Ectodermal cell (in vitro differentiated cells): Measurements from ENCODE around the gene TACC3.

ENCODE experiments used
- H3K27ac ChIP-seq: 2 replicates; pipeline ENCODE4 v1.7.0; 2013; ENCODE audit warnings: mild to moderate bottlenecking, low read depth, low read length; ENCODE audit not compliant: insufficient read depth, poor library complexity, severe bottlenecking
- H3K27me3 ChIP-seq: 2 replicates; pipeline ENCODE4 v1.7.0; 2013; ENCODE audit warnings: mild to moderate bottlenecking, low read length; ENCODE audit not compliant: insufficient read depth, control insufficient read depth, poor library complexity, severe bottlenecking
- H3K36me3 ChIP-seq: one replicate; pipeline ENCODE4 v1.7.0; 2013; ENCODE audit warnings: low read length; ENCODE audit not compliant: control insufficient read depth, insufficient read depth
- H3K4me1 ChIP-seq: one replicate; pipeline ENCODE4 v1.7.0; 2013; ENCODE audit warnings: low read length; ENCODE audit not compliant: control insufficient read depth, insufficient read depth
- H3K4me3 ChIP-seq: 2 replicates; pipeline ENCODE4 v1.7.0; 2013; ENCODE audit warnings: low read depth, low read length, control low read depth; ENCODE audit not compliant: insufficient read depth
- H3K9me3 ChIP-seq: 2 replicates; pipeline ENCODE4 v1.7.0; 2013; ENCODE audit warnings: mild to moderate bottlenecking, low read length, moderate library complexity; ENCODE audit not compliant: control insufficient read depth
- WGBS, 2 experiments: methylation state at CpG; one replicate each; pipeline ENCODE4 v1.1.7; 2013; ENCODE audit warnings: missing lambda C conversion rate in 2 of 2; 5-methylcytosine and 5-hydroxymethylcytosine counted together

TACC3 gene

DNA sequence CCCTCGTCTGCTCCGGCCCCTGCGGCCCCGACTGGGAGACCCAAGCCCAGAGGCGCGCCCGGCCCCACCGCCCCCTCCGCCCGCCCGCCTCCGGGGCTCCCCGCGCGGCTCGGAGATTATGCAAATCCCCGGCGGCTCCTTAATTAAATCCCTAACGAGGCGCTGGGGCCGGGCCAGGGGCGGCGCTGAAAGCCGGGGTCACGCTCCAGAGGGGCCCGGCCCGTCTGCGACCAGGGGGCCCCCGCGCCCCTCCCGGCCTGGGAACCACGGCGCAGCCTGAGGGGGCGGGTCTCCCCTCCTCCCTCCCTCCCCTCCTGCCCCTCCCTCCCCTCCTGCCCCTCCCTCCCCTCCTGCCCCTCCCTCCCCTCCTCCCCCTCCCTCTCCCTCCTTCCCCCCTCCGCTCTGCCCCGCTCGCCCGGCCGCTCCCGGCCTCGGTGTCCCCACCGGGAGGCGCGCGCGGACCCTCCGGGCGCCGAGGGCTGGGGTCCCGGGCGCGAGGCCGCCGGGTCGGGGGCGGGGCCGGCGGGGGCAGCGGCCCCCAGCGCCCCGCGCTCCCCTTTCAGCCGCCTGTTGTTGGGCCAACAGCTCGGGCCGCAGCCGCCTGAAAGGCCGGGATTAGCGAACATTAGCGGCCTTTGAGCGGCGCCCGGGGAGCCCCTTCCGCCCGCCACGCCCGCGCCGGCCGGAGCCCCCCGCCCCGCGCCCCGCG lies 45.9 kb downstream of the TACC3 start:
- no peaks in the 10 kb centered on the region for H3K9me3 ChIP-seq
- H3K36me3 ChIP-seq, result no peaks in the 10 kb centered on the region
- H3K27ac ChIP-seq, result no peak overlapping the region
- H3K4me1 ChIP-seq, result peaks cover 65% of the 10 kb centered on the region
- H3K27me3 ChIP-seq, result peaks cover 14% of the 10 kb centered on the region
- peak overlapping the region; percentile 4 for H3K4me3 ChIP-seq
- 0% methylated on average over 79 to 81 of the region's 84 CpGs for WGBS, 2 experiments

DNA sequence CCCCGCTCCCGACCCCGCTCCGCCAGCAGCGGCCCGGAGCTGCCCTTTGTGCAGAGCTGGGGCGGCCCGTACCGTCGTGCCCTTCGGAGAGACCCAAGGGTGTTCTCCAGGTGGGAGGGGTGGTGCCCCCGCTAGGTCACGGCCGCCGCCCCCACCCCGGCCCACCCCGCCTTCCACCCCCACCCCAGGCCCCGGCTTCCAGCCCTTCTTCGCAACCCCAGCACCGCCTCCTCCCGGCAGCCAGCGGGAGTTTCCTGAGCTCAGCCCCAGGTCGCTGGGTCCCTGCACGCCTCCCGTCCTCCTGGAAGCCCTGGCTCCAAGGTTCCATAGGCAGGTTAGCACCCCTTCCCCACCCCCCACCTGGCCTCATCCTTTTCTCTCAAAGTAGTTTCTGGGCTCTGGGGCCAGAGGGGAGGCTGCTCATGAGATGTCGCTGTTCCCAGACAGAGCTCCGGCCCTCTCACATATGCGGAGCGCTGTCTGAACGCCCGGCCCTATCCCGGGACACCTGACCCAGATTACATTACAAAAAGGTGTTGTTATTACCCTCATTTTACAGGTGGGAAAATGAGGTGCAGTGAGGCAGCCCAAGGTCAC lies 46.5 kb downstream of the TACC3 start:
- H3K36me3 ChIP-seq, result no peaks in the 10 kb centered on the region
- no peak overlapping the region for H3K27ac ChIP-seq
- peak overlapping the region; percentile 23 for H3K4me3 ChIP-seq
- WGBS, 2 experiments, result 6 to 7% methylated on average over 30 to 31 of the region's 32 CpGs
- H3K9me3 ChIP-seq, result no peaks in the 10 kb centered on the region
- peaks cover 65% of the 10 kb centered on the region for H3K4me1 ChIP-seq
- peaks cover 11% of the 10 kb centered on the region for H3K27me3 ChIP-seq

DNA sequence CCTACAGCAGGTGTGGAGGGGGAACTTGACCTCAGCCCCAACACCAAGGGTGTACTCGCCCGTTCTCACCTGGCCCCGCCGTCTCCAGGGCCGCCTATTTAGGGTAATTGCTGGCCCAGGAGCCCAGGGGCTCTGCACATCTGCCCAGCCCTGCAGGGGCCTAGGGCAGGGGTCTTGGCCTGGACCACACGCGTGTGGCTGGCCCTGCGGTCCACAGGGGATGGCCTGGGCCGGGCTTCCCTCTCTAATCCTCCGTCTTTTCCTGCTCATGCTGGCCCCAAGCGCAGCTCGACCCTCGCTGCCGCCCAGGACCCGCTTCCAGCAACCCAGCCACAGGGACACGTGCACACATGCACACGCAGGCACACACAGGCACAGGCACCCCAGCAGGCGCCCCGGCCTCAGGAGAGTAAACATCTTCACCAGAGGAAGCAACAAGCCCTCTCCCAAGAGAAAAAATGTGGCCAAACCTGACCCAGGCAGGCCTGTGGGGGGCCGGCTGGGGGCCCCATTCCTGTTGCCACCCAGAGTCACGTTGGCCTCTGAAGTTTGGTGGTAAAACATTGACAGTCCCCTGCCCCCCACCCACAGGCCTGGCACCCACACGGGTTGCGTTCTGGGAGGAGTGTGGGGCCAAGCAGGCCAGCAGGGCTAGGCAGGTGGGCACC lies 47.2 kb downstream of the TACC3 start:
- no peak overlapping the region for H3K27ac ChIP-seq
- peaks cover 70% of the 10 kb centered on the region for H3K4me1 ChIP-seq
- no peaks in the 10 kb centered on the region for H3K36me3 ChIP-seq
- H3K4me3 ChIP-seq, result peak overlapping the region; percentile 23
- 71 to 75% methylated on average over 23 of the region's 23 CpGs for WGBS, 2 experiments
- no peaks in the 10 kb centered on the region for H3K9me3 ChIP-seq
- peaks cover 11% of the 10 kb centered on the region for H3K27me3 ChIP-seq

DNA sequence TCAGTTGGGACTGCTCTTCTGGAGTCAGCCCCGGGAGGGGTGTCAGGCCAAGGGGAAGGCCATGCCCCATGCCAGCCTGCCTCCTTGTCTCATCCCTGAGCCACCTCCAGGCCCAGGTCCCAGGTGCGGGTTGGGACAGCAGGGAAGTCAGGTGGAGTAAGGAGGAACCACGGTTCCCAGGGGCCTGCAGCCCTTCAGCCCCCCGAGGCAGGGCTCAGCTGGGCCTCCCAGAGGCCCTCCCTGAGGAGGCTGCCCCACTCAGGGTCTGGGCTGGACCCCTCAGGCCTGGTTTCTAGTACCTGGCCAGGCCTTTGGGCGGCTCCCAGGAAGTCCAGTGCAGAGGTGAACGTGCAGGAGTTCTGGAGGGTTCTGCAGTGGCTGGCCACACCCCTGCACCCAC lies 48.4 kb downstream of the TACC3 start:
- no peak overlapping the region for H3K27ac ChIP-seq
- WGBS, 2 experiments, result 93 to 96% methylated on average over 6 of the region's 6 CpGs
- H3K9me3 ChIP-seq, result no peaks in the 10 kb centered on the region
- H3K4me3 ChIP-seq, result no peak overlapping the region
- peaks cover 8% of the 10 kb centered on the region for H3K27me3 ChIP-seq
- peaks cover 82% of the 10 kb centered on the region for H3K4me1 ChIP-seq
- H3K36me3 ChIP-seq, result no peaks in the 10 kb centered on the region

DNA sequence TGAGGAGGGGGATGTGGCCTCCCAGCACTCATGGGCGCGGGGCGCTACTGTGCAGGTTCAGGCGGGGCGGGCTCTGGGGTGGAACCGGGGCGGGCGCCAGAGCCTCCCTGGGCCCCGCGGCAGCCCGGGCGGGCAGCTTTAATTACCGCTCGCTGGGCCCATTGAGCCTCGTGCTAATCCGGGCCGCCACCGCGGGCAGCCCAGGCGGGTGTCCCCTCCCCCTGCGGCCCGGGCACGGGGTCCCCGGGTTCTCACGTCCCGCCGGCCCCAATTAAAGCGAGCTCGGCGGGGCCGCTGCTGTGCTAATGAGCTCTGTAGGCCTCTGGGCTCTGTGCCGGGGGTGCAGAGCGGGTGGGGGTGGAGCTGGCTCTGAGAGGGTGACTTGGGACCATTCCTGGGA lies 48.9 kb downstream of the TACC3 start:
- whole genome bisulfite sequencing, 2 experiments, result 66 to 74% methylated on average over 33 of the region's 33 CpGs
- Histone ChIP-seq H3K9me3 (no peaks in the 10 kb centered on the region), H3K27me3 (peaks cover 8% of the 10 kb centered on the region), H3K4me3 (no peak overlapping the region), H3K27ac (no peak overlapping the region), H3K36me3 (no peaks in the 10 kb centered on the region), H3K4me1 (peaks cover 84% of the 10 kb centered on the region)

DNA sequence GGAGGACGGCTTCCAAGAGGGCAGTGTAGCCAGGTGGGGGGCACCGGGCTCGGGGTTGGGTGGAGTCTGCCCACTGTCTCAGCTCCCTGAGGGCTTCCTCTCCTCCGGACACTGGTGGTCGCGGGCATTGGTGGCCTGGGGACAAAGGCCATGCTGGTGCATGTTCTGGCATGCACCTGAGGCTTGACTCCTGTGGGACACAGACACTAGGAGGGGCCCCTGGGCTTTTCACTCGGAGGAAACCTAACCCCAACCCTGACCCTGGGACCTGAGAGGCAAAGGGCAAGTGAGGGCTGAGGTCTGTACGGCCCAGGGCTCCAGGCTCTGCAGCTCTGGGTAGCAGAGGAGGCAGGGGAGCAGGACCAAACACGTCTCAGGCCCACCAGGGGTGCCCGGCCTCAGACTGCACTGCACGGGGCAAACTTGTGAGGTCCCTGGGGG lies 49.5 kb downstream of the TACC3 start:
- Histone ChIP-seq H3K27me3 (peaks cover 8% of the 10 kb centered on the region), H3K4me1 (peaks cover 84% of the 10 kb centered on the region), H3K36me3 (no peaks in the 10 kb centered on the region), H3K9me3 (no peaks in the 10 kb centered on the region), H3K27ac (no peak overlapping the region), H3K4me3 (no peak overlapping the region)
- WGBS, 2 experiments, result 86 to 90% methylated on average over 11 of the region's 11 CpGs

DNA sequence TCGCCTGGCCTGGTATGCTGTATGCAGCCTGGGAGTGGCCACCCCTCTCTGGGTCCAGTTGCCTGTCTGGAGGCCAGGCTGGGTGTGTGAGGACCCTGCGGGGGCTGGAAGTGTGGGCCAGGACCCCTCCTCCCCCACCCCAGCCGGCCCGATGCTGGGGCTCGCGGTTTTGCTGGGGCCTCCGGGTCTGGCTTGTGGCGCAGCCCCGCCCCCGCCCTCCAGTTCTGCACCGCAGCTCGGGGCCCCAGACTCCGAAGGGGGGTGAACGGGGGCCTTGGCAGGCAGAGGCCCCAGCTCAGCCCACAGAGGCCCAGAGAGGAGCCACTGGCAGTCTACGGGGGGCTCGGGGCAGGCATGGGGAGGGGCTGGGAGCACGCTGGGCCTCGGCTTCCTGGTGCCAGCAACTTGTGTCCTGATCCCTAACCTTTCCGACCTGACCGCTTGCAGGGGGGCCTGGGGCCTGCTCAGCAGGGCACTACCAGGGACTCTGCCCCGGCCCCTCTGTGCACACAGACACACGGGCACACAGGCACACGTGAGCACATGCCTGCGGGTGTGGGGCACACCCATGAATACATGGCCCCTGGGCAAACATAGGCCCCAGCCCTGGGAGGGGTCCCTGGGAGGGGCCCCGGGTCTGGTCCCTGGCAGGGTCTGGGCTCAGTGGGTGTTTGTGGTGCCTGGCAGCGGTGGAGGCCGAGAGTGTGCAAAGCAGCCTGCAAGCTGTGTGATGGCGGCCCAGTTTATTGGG lies 50.4 kb downstream of the TACC3 start:
- peaks cover 84% of the 10 kb centered on the region for H3K4me1 ChIP-seq
- peaks cover 8% of the 10 kb centered on the region for H3K27me3 ChIP-seq
- H3K9me3 ChIP-seq, result no peaks in the 10 kb centered on the region
- 81 to 84% methylated on average over 28 of the region's 28 CpGs for WGBS, 2 experiments
- no peaks in the 10 kb centered on the region for H3K36me3 ChIP-seq
- no peak overlapping the region for H3K27ac ChIP-seq
- no peak overlapping the region for H3K4me3 ChIP-seq

DNA sequence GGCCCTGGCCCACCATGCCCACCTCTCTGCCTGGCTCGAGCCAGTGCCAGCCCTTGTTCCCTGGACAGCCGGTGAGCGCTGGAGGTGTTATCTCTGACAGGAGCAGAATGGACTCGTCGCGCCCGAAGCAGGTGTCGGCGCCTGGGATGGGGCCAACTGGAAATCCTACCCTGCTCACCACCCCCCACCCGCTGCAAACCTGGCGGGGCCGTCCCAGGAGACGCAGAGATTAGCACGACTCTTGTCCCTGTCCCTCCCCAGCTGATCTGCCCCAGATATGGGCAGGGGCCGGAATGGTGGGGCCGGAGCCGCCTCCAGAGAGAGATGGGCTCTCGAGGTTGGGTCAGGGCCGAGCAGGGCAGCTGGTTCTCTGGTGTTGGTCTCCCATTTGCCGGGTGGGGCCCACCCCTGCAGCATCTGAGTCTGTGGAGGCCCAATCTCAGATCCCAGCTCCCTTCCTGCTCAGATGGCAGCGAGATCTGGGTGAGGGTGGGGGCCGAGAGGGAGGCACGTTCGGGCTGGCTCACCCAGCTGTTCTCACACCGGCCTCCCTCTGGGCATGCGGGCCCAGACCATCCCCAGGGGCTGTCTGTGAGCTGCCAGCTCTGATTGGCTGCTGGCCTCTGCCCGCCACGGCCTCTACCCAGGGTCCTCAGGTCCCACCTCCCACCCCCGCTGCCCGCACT lies 51.7 kb downstream of the TACC3 start:
- Histone ChIP-seq H3K4me3 (no peak overlapping the region), H3K27ac (no peak overlapping the region)

DNA sequence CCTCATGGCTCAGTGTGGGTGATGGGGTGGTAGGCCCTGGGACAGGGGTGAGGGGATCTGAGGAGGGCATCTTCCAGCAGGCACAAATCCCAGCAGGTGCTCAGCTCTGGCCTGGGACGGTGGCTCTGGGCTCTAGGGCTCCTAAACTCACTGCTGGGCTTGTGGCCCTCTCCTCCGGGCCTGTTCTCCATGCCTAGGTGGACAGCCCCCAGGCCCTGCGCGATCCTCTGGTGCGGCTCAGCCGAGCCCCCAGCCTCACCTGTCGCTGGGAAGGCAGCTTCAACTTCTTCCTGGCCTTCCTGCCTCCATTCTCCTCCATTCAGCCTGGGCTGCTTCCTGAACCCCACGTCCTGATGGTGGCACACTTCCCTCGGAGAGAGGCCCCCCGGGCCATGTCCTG lies 52.4 kb downstream of the TACC3 start:
- H3K27ac ChIP-seq, result no peak overlapping the region
- WGBS, 2 experiments, result 88 to 89% methylated on average over 10 of the region's 10 CpGs
- no peaks in the 10 kb centered on the region for H3K9me3 ChIP-seq
- peaks cover 5% of the 10 kb centered on the region for H3K27me3 ChIP-seq
- no peak overlapping the region for H3K4me3 ChIP-seq
- no peaks in the 10 kb centered on the region for H3K36me3 ChIP-seq
- peaks cover 92% of the 10 kb centered on the region for H3K4me1 ChIP-seq

More for the DNA sequence above, 51.7 kb downstream of the TACC3 start:
- no peaks in the 10 kb centered on the region for H3K9me3 ChIP-seq
- WGBS, 2 experiments, result 90 to 91% methylated on average over 30 of the region's 30 CpGs
- H3K4me1 ChIP-seq, result peaks cover 94% of the 10 kb centered on the region
- H3K36me3 ChIP-seq, result no peaks in the 10 kb centered on the region
- peaks cover 8% of the 10 kb centered on the region for H3K27me3 ChIP-seq
